Esophagus muscularis mucosa (tissue), 4 donors: ENCODE measurements around the gene ARFGAP1.

Experiments used
- CTCF ChIP-seq, 3 experiments: fragments of 200-600 bp in 2 of 3; fragments of 450-650 bp in 1 of 3; sonication (generic) in 2 of 3; IDR thresholded peaks; one replicate each; pipeline ENCODE4 v1.5.1; 2017 to 2019; ENCODE audit warnings: antibody characterized with exemption in 3 of 3, mild to moderate bottlenecking in 2 of 3, moderate library complexity in 1 of 3
- EP300 ChIP-seq: sonication (generic); formaldehyde crosslinking; IDR thresholded peaks from one replicate; pipeline ENCODE4 v1.6.1; 2017; ENCODE audit warnings: antibody characterized with exemption
- POLR2A ChIP-seq: fragments of 450-650 bp; IDR thresholded peaks from one replicate; pipeline ENCODE4 v1.6.1; 2017; ENCODE audit warnings: antibody characterized with exemption, moderate library complexity, mild to moderate bottlenecking, low read depth
- POLR2AphosphoS5 ChIP-seq, 2 donors: sonication (generic); formaldehyde crosslinking; IDR thresholded peaks; one replicate each; pipeline ENCODE4 v1.6.1; 2017; ENCODE audit warnings: antibody characterized with exemption in 2 of 2

DNA sequence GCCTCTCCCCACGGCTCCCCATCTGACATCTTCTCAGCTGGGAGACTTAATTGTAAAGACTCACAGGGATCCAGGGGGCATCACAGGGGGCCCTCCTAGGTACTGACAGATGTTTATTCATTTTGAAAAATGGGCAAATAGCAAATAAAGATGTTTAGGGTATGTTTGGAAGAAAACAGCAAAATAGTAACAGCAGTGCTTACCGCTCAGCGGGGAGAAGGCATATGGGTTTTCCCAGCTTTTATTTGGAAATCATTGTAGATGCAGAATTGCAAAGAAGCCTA is 39.6 kb upstream of the ARFGAP1 start:
- TF ChIP-seq CTCF (IDR thresholded peaks at IDR 0.05) = no peak
- TF ChIP-seq POLR2A = no peak
- no peak for TF ChIP-seq POLR2AphosphoS5 (IDR thresholded peaks at IDR 0.05)
- TF ChIP-seq EP300 = no peak
